Peyer's patch (tissue), 4 donors: ENCODE results near the gene NAT8L. TPM values are rescaled to one million over a fixed set of nuclear protein-coding genes. Genes with fewer than 3 reads are reported as not detected.

Experiments
- DNase-seq, 3 donors: peaks; one replicate each; pipeline ENCODE4 v3.0.0-alpha.2; 2017 to 2019
- H3K27ac ChIP-seq, 4 donors: fragments of 200-600 bp; sonication (generic); one replicate each; pipeline ENCODE4 v1.5.1; 2016 to 2019
- H3K27me3 ChIP-seq, 2 donors: fragments of 200-600 bp; sonication (generic); one replicate each; pipeline ENCODE4 v1.5.1; 2019
- H3K36me3 ChIP-seq, 3 donors: fragments of 200-600 bp; sonication (generic); one replicate each; pipeline ENCODE4 v1.5.1; 2016 to 2019
- H3K4me1 ChIP-seq, 4 donors: fragments of 200-600 bp; sonication (generic); one replicate each; pipeline ENCODE4 v1.5.1; 2016 to 2019
- H3K4me3 ChIP-seq, 4 donors: fragments of 200-600 bp; sonication (generic); 1 replicate in 3 of 4; 2 replicates in 1 of 4; pipeline ENCODE4 v1.5.1; 2016 to 2019; ENCODE audit warnings: mild to moderate bottlenecking in 1 of 4
- H3K9me3 ChIP-seq, 4 donors: fragments of 200-600 bp; sonication (generic); one replicate each; pipeline ENCODE4 v1.5.1; 2016 to 2019; ENCODE audit warnings: mild to moderate bottlenecking in 1 of 4
- POLR2A ChIP-seq, 2 donors: fragments of 450-650 bp; IDR thresholded peaks; one replicate each; pipeline ENCODE4 v1.5.1; 2017; ENCODE audit warnings: antibody characterized with exemption in 2 of 2, mild to moderate bottlenecking in 2 of 2, moderate library complexity in 2 of 2
- total RNA-seq, 4 donors: library from RNA; depleted of rRNA; stranded (reverse); fragments of >200 nt; gene quantifications; one replicate each; pipeline ENCODE4 v1.1.0, GENCODE V29; 2016
- TF ChIP-seq, protein P1 (sequence below), 6 experiments: fragments of 450-650 bp in 4 of 6; fragments of 200-600 bp in 2 of 6; sonication (generic) in 1 of 6; IDR thresholded peaks; one replicate each; pipeline ENCODE4 v1.5.1; 2017 to 2019; ENCODE audit warnings: antibody characterized with exemption in 6 of 6, mild to moderate bottlenecking in 3 of 6, moderate library complexity in 1 of 6

Gene NAT8L
- total RNA-seq, 4 donors from 2014 or later: 0.27 TPM; not detected in 3

DNA sequence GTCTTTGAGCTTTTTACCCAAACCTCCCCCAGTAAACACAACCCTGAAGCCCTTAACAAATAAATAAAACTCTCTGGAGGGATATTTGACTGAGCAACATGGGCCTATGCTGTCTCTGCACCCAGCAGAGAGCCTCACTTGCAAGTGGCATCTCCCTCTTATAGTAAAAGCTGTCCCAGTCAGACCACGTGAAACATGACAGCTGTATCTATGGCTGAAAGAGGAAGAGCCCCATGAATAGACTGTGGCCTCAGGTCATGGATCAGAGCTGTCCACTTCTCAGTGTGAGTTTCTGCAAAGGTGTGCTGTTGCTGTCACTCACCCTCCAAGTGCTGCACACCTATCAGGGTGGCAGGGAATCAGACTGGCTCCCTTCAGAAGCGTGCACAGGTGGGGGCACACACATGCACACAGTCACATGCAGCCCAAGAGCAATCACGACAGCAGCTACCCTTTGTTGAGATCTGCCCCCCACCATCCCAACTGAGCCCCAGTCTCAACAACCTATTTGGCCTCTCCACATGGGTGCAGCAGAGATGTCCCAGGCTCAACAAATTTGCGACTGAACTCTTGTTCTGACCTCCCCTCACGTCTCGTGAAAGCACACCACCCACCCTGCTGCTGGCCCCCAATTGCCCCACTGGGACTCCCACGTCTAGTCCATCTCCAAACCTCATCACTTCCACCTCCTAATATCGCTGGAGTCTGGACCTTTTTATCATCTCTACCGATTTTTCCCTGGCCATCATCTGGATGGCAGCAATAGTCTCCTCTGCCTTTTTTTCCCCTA, 45.6 kb downstream of the NAT8L start:
- H3K9me3 ChIP-seq: peaks cover 0 to 17% (median 6%) of the 10 kb centered on the region in 4 donors
- H3K36me3 ChIP-seq: no peaks in the 10 kb centered on the region
- TF ChIP-seq POLR2A (IDR thresholded peaks at IDR 0.05): no peak
- TF ChIP-seq, protein P1, sequence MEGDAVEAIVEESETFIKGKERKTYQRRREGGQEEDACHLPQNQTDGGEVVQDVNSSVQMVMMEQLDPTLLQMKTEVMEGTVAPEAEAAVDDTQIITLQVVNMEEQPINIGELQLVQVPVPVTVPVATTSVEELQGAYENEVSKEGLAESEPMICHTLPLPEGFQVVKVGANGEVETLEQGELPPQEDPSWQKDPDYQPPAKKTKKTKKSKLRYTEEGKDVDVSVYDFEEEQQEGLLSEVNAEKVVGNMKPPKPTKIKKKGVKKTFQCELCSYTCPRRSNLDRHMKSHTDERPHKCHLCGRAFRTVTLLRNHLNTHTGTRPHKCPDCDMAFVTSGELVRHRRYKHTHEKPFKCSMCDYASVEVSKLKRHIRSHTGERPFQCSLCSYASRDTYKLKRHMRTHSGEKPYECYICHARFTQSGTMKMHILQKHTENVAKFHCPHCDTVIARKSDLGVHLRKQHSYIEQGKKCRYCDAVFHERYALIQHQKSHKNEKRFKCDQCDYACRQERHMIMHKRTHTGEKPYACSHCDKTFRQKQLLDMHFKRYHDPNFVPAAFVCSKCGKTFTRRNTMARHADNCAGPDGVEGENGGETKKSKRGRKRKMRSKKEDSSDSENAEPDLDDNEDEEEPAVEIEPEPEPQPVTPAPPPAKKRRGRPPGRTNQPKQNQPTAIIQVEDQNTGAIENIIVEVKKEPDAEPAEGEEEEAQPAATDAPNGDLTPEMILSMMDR (IDR thresholded peaks at IDR 0.05): no peak
- no peaks in the 10 kb centered on the region for H3K27me3 ChIP-seq
- H3K4me3 ChIP-seq: no peak overlapping the region
- DNase-seq: no peak
- no peak overlapping the region for H3K27ac ChIP-seq
- no peaks in the 10 kb centered on the region for H3K4me1 ChIP-seq

DNA sequence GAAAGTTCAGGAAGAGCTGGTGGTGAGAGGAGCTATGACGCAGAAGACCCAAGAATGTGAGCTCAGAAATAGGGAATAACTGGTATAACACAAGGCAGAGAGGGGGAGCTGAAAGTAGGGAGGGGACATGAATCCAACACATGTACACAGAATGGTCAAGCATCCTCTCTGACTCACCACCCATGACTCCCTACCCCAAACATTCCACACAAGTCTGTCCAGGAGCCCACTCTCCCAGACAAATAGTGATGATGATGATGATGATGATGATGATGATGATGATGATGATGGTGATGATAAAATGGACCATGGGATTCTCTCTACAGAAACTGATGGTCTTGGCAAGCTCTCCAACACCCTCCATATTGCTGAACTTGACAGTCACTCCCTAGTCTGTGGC, 46.4 kb downstream of the NAT8L start:
- no peak for DNase-seq
- Histone ChIP-seq H3K9me3 (peaks cover 0 to 17% (median 6%) of the 10 kb centered on the region in 4 donors), H3K27me3 (no peaks in the 10 kb centered on the region), H3K4me1 (no peaks in the 10 kb centered on the region), H3K4me3 (no peak overlapping the region), H3K36me3 (no peaks in the 10 kb centered on the region), H3K27ac (no peak overlapping the region)
- TF ChIP-seq, protein P1 (IDR thresholded peaks at IDR 0.05): no peak
- TF ChIP-seq POLR2A (IDR thresholded peaks at IDR 0.05): no peak

DNA sequence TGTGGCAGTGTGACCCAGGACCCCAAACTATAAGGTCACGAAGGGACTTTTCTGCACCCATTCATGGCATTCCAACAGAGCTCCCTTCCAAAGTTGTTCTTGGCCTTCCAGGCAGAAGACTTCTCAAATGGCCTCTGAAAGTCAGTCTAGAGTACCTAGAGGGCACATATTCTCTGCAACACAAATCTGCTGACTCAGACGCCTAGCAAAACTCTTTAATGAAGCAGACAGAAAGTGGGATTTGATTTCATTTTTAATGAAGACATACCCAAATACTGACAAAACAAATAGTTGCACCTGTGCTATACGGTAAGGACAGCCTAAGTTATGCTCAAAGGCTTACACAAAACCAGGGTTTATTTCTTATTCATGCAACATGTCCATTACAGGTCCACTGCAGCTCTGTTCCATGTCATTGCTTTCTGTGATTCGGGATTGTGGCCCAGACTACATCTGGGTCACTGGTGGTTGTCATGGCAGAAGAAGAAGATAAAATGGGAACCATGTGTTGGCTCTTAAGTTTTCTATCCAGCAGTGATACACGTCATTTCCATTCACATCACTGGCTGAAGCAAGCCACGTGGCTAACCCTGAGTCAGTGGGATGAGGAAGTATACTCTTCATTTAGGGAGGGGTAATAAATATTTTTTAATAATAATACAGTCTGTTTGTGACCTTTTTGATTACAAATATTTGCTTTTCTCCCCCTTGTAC, 57.7 kb downstream of the NAT8L start:
- H3K4me3 ChIP-seq: no peak overlapping the region
- no peaks in the 10 kb centered on the region for H3K36me3 ChIP-seq
- no peak for TF ChIP-seq POLR2A (IDR thresholded peaks at IDR 0.05)
- TF ChIP-seq, protein P1 (IDR thresholded peaks at IDR 0.05): no peak
- H3K27ac ChIP-seq: no peak overlapping the region
- DNase-seq: no peak
- H3K9me3 ChIP-seq: no peaks in the 10 kb centered on the region
- no peaks in the 10 kb centered on the region for H3K4me1 ChIP-seq
- H3K27me3 ChIP-seq: no peaks in the 10 kb centered on the region

Other genes starting within 250 kb of the NAT8L start
- gene LETM1, start 203.2 kb upstream of the NAT8L start, total RNA-seq: 100 to 1,000 TPM in 3 of 4 donors, 10 to 100 TPM in 1; 93.3 to 151 (median 121) TPM
- 100 to 1,000 TPM in 2 of 4 donors, 10 to 100 TPM in 2; 56.0 to 255 (median 98.9) TPM for gene NSD2, start 187.9 kb upstream of the NAT8L start, total RNA-seq
- gene NELFA, start 50.4 kb upstream of the NAT8L start, total RNA-seq: 10 to 100 TPM; 27.7 to 56.9 (median 42.8) TPM
- gene HAUS3, start 182.8 kb downstream of the NAT8L start, total RNA-seq: 10 to 100 TPM in 1 of 4 donors, 1 to 10 TPM in 3; 8.6 to 11.6 (median 9.0) TPM
- 1 to 10 TPM in 3 of 4 donors, under 1 TPM in 1; 0.70 to 6.6 (median 3.2) TPM for gene POLN, start 182.8 kb downstream of the NAT8L start, total RNA-seq
- gene MXD4, start 202.8 kb downstream of the NAT8L start, total RNA-seq: 10 to 100 TPM; 28.9 to 52.5 (median 44.0) TPM